Measurements from ENCODE around the gene WBP2.

Gene WBP2

GRCh38 chr17:75818326-75818885 lies 36.7 kb downstream of the WBP2 start:
- H3K4me3 ChIP-seq (ENCODE audit: low read depth, low read length), result no peak overlapping the region
- TF ChIP-seq CTCF (IDR thresholded peaks at IDR 0.05; ENCODE audit: low read depth, low read length), result no peak

GRCh38 chr17:75817571-75817970 lies 37.6 kb downstream of the WBP2 start:
- H3K4me3 ChIP-seq (ENCODE audit: low read depth, low read length), result no peak overlapping the region
- no peak for TF ChIP-seq CTCF (IDR thresholded peaks at IDR 0.05; ENCODE audit: low read depth, low read length)

- TF ChIP-seq CTCF (IDR thresholded peaks at IDR 0.05; ENCODE audit: low read depth, low read length), result no peak
- H3K4me3 ChIP-seq (ENCODE audit: low read depth, low read length), result no peak overlapping the region
Measured at GRCh38 chr17:75816693-75817092, 38.4 kb downstream of the WBP2 start.

- TF ChIP-seq CTCF (IDR thresholded peaks at IDR 0.05; ENCODE audit: low read depth, low read length), result no peak
Measured at GRCh38 chr17:75815399-75815798, 39.7 kb downstream of the WBP2 start.

GRCh38 chr17:75814900-75815373 lies 40.2 kb downstream of the WBP2 start:
- TF ChIP-seq CTCF (IDR thresholded peaks at IDR 0.05; ENCODE audit: low read depth, low read length), result no peak
- no peak overlapping the region for H3K4me3 ChIP-seq (ENCODE audit: low read depth, low read length)

More at GRCh38 chr17:75815399-75815798, 39.7 kb downstream of the WBP2 start:
- H3K4me3 ChIP-seq (ENCODE audit: low read depth, low read length), result no peak overlapping the region

- TF ChIP-seq CTCF (IDR thresholded peaks at IDR 0.05; ENCODE audit: low read depth, low read length), result no peak
Measured at GRCh38 chr17:75814021-75814395, 41.1 kb downstream of the WBP2 start.

GRCh38 chr17:75813081-75814020 lies 41.8 kb downstream of the WBP2 start:
- no peak for TF ChIP-seq CTCF (IDR thresholded peaks at IDR 0.05; ENCODE audit: low read depth, low read length)
- no peak overlapping the region for H3K4me3 ChIP-seq (ENCODE audit: low read depth, low read length)

More at GRCh38 chr17:75814021-75814395, 41.1 kb downstream of the WBP2 start:
- H3K4me3 ChIP-seq (ENCODE audit: low read depth, low read length), result no peak overlapping the region

Measured in WI38 (cell line).